BE2C (cell line): ENCODE data around the gene FZR1.
A peak's percentile ranks its signal among the peaks of the same experiment; 100 is the strongest.
"Not testable (repeated sequence)": the region's sequence is repeated elsewhere in the genome, so short reads cannot be mapped to it uniquely, and the experiment has no call there.

Source experiments
- DNase-seq: peaks from one replicate; pipeline ENCODE4 v3.0.0-alpha.2; 2020
- H3K27me3 ChIP-seq: fragments of 250-450 bp; sonication (Bioruptor Pico); 2 replicates; pipeline ENCODE4 v1.5.1; 2020; ENCODE audit warnings: mild to moderate bottlenecking
- H3K36me3 ChIP-seq: fragments of 250-450 bp; sonication (Bioruptor Pico); 2 replicates; pipeline ENCODE4 v1.5.1; 2020; ENCODE audit warnings: mild to moderate bottlenecking
- H3K4me1 ChIP-seq: fragments of 250-450 bp; sonication (Bioruptor Pico); 2 replicates; pipeline ENCODE4 v1.5.1; 2020
- H3K4me3 ChIP-seq: 2 replicates; pipeline ENCODE4 v1.5.1; 2011; ENCODE audit warnings: low read depth, low read length
- H3K9me3 ChIP-seq: fragments of 250-450 bp; sonication (Bioruptor Pico); 2 replicates; pipeline ENCODE4 v1.5.1; 2020
- TF ChIP-seq, protein P1 (sequence below): IDR thresholded peaks from 2 replicates; pipeline ENCODE4 v1.5.1; 2012; ENCODE audit warnings: mild to moderate bottlenecking, low read depth, low read length

FZR1 gene

DNA sequence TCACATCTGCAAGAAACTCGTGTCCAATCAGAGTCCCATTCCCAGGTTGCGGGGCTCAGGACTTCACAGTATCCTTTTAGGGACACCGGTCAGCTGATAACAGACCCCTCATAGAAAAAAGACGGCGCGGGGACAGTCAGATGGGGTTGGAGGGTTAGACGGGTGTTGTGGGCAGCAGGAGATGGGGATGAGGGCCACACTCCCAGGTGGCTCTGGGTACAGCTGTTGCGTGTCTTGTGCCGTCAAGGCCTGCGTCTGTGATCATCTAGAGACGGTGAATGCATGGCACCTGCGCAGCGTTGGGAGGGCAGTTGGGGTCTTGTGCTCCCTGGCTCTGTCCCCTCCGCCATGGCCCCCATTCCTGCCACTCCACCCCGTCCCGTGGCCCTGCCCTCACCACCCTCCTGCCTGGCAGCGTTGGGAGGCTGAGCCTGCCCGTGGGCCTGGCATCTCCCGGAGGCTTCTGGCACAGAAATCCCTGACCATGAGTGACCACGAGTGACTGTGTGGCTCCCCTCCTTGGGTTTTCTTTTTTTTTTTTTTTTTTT, 18.9 kb downstream of the FZR1 start:
- Histone ChIP-seq H3K36me3 (peaks cover 32% of the 10 kb centered on the region), H3K27me3 (no peaks in the 10 kb centered on the region)
- TF ChIP-seq, protein P1, sequence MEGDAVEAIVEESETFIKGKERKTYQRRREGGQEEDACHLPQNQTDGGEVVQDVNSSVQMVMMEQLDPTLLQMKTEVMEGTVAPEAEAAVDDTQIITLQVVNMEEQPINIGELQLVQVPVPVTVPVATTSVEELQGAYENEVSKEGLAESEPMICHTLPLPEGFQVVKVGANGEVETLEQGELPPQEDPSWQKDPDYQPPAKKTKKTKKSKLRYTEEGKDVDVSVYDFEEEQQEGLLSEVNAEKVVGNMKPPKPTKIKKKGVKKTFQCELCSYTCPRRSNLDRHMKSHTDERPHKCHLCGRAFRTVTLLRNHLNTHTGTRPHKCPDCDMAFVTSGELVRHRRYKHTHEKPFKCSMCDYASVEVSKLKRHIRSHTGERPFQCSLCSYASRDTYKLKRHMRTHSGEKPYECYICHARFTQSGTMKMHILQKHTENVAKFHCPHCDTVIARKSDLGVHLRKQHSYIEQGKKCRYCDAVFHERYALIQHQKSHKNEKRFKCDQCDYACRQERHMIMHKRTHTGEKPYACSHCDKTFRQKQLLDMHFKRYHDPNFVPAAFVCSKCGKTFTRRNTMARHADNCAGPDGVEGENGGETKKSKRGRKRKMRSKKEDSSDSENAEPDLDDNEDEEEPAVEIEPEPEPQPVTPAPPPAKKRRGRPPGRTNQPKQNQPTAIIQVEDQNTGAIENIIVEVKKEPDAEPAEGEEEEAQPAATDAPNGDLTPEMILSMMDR = no peak

DNA sequence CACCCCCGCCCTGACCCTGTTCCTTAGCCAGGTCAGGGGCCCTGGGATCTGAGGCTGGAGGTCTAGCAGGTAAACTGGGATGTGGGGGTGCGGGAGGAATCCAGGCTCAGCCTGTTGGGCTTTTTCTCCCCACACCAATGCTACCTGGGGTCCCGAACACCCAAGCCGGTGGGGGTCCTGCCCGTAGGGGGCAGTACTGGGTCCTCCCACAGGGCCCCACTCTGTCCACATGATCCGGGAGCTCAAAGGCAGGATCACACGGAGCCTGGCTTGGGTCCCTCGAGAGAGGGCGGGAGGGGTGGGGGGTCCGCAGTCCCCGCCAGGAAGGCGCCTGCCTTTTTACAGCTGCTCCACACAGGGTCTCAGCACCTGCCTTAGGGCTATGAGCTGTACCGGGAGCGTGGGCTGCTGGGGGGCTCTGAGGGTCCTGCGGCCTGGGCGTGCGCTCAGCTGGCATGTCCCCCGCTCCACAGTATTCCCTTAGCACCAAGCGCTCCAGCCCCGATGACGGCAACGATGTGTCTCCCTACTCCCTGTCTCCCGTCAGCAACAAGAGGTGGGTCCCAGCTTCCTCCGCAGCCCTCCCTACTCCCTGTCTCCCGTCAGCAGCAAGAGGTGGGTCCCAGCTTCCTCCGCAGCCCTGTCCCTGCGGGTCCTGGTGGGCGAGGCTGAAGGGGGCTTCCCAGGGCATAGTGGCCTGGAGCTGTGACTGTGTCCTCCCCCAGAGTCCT, 20.6 kb downstream of the FZR1 start:
- TF ChIP-seq, protein P1 = peak; percentile 30
- no peaks in the 10 kb centered on the region for H3K9me3 ChIP-seq
- DNase-seq = no peak
- H3K27me3 ChIP-seq = no peaks in the 10 kb centered on the region
- H3K36me3 ChIP-seq = peaks cover 39% of the 10 kb centered on the region
- no peak overlapping the region for H3K4me3 ChIP-seq
- no peaks in the 10 kb centered on the region for H3K4me1 ChIP-seq

More for the DNA sequence above, 18.9 kb downstream of the FZR1 start:
- Histone ChIP-seq H3K4me1 (peaks cover 12% of the 10 kb centered on the region), H3K4me3 (no peak overlapping the region), H3K9me3 (no peaks in the 10 kb centered on the region)
- DNase-seq = no peak

DNA sequence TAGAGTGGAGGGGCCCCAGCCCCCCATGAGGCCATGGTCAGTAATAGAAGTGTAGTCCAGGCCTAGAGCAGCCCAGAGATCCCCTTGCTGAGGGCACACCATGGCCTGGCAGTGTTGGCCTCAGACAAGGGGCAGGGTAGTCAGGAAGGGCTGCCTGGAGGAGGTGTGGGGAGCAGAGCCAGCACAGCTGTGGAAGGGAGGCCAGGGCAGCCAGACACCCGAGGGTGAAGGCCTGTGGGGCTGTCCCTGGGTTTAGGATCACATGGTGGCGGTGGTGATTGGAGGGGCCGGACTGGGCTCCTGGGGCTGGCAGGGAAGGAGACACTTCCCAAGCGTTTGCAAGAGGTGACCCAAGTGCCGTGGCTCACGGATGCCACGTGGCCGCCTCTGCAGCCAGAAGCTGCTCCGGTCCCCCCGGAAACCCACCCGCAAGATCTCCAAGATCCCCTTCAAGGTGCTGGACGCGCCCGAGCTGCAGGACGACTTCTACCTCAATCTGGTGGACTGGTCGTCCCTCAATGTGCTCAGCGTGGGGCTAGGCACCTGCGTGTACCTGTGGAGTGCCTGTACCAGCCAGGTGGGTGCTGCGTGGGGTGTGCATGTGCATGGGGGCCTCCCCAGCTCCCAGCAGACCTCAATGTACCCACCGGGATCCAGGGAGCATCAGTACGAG, 21.3 kb downstream of the FZR1 start:
- Histone ChIP-seq H3K4me1 (no peaks in the 10 kb centered on the region), H3K36me3 (peaks cover 42% of the 10 kb centered on the region), H3K4me3 (no peak overlapping the region), H3K9me3 (no peaks in the 10 kb centered on the region), H3K27me3 (no peaks in the 10 kb centered on the region)
- no peak for DNase-seq
- TF ChIP-seq, protein P1 = no peak

DNA sequence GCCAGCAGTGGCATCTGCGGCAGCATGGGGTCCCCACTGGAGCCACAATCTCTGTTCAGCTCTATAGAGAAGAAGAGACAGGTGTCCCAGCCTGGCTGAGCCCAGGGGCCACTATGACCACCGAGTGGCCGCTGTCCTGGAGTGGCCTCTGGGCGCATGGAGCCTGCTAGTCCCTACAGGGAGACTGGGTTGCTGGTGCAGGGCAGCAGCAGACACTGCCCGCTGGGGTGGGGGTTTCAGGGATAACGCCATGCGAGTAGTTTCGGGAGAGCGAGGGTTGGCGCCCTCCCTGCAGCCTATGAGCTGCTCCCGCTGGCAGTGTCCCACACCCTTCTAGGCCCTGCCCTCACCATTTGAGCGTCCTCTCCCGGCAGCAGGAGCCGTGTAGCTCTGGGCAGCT, 22.0 kb downstream of the FZR1 start:
- peaks cover 47% of the 10 kb centered on the region for H3K36me3 ChIP-seq
- TF ChIP-seq, protein P1 = no peak
- no peak for DNase-seq

DNA sequence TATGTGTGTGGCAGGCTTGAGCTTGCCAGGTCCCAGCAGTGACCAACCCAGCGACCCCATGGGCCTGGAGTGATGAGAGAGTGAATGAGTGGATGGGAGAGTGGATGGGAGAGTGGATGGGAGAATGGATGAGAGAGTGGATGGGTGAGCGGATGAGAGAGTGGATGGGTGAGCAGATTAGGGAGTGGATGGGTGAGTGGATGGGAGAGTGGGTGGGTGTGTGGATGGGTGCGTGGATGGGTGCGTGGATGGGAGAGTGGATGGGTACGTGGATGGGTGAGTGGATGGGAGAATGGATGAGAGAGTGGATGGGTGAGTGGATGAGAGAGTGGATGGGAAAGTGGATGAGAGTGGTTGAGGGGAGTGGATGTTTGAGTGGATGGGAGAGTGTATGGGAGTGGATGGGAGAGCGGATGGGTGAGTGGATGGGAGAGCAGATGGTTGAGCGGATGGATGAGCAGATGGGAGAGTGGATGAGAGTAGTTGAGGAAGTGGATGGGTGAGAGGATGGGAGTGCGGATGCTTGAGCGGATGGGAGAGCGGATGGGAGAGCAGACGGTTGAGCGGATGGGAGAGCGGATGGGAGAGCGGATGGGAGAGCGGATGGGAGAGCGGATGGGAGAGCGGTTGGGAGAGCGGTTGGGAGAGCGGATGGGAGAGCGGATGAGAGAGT, 22.6 kb downstream of the FZR1 start:
- TF ChIP-seq, protein P1 = no peak
- H3K4me1 ChIP-seq = no peaks in the 10 kb centered on the region
- H3K9me3 ChIP-seq = no peaks in the 10 kb centered on the region
- no peaks in the 10 kb centered on the region for H3K27me3 ChIP-seq
- H3K36me3 ChIP-seq = peaks cover 46% of the 10 kb centered on the region
- H3K4me3 ChIP-seq = no peak overlapping the region
- DNase-seq = no peak

More for the DNA sequence above, 22.0 kb downstream of the FZR1 start:
- H3K27me3 ChIP-seq = no peaks in the 10 kb centered on the region
- no peaks in the 10 kb centered on the region for H3K9me3 ChIP-seq
- no peaks in the 10 kb centered on the region for H3K4me1 ChIP-seq
- H3K4me3 ChIP-seq = no peak overlapping the region

DNA sequence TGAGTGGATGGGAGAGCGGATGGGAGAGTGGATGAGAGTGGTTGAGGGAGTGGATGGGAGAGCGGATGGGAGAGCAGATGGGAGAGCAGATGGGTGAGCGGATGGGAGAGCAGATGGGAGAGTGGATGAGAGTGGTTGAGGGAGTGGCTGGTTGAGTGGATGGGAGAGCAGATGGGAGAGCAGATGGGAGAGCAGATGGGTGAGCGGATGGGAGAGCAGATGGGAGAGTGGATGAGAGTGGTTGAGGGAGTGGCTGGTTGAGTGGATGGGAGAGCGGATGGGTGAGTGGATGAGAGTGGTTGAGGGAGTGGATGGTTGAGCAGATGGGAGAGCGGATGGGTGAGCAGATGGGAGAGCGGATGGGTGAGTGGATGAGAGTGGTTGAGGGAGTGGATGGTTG, 23.2 kb downstream of the FZR1 start:
- not testable (repeated sequence) for H3K4me1 ChIP-seq, H3K27me3 ChIP-seq, DNase-seq, H3K4me3 ChIP-seq, H3K9me3 ChIP-seq
- H3K36me3 ChIP-seq = peaks cover 48% of the 10 kb centered on the region
